Gastrocnemius medialis (tissue), 4 donors: ENCODE results near the gene DPP7.

Experiments
- POLR2A ChIP-seq, 2 donors: fragments of 450-650 bp; IDR thresholded peaks; one replicate each; pipeline ENCODE4 v1.6.1; 2017; ENCODE audit warnings: antibody characterized with exemption in 2 of 2, mild to moderate bottlenecking in 2 of 2, moderate library complexity in 2 of 2
- TF ChIP-seq, protein P1 (sequence below), 5 experiments: fragments of 450-650 bp in 3 of 5; fragments of 200-600 bp in 2 of 5; sonication (generic) in 2 of 5; IDR thresholded peaks in 4 of 5; conservative IDR thresholded peaks in 1 of 5; 1 replicate in 4 of 5; 2 replicates in 1 of 5; pipeline ENCODE4 v1.5.1; 2016 to 2019; ENCODE audit warnings: antibody characterized with exemption in 5 of 5, mild to moderate bottlenecking in 3 of 5, moderate library complexity in 3 of 5

DNA sequence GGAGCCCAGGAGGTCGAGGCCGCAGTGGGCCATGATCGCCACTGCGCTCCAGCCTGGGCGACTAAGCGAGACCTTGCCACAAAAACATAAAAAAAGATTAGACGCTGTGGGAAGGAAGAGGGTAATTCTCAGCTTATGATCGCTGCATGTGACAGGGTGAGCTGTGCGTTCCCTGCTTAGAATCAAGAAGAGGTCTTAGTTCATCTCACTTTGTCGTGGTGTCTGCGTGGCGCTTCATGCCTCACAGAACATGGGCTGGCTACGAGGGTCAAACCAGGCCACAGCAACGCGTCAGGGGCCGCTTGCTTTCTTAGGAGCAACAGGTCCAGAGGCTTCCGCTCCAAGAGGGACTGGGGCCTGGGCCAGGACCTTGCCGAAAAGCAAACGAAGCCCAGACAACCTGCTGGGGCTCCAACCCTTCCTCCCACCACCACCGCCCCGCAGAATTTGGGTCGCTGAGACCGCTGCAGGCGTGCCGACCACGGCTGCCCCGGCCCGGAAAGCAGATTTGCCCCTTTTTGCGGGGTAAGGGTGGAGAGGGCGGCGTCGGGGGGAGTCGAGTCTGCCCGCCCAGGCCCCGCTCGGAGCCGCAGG is 14.4 kb upstream of the DPP7 start:
- TF ChIP-seq, protein P1, sequence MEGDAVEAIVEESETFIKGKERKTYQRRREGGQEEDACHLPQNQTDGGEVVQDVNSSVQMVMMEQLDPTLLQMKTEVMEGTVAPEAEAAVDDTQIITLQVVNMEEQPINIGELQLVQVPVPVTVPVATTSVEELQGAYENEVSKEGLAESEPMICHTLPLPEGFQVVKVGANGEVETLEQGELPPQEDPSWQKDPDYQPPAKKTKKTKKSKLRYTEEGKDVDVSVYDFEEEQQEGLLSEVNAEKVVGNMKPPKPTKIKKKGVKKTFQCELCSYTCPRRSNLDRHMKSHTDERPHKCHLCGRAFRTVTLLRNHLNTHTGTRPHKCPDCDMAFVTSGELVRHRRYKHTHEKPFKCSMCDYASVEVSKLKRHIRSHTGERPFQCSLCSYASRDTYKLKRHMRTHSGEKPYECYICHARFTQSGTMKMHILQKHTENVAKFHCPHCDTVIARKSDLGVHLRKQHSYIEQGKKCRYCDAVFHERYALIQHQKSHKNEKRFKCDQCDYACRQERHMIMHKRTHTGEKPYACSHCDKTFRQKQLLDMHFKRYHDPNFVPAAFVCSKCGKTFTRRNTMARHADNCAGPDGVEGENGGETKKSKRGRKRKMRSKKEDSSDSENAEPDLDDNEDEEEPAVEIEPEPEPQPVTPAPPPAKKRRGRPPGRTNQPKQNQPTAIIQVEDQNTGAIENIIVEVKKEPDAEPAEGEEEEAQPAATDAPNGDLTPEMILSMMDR (IDR thresholded peaks at IDR 0.05 in 4 of 5, conservative IDR thresholded peaks at IDR 0.05 in 1 of 5) = no peak
- TF ChIP-seq POLR2A (IDR thresholded peaks at IDR 0.05) = no peak
